GM23248 (cell line): ENCODE data around the gene PTPRN2. TPM values are rescaled to one million over a fixed set of nuclear protein-coding genes. Genes with fewer than 3 reads are reported as not detected.

Source experiments
- DNase-seq: peaks from one replicate; pipeline ENCODE4 v3.0.0-alpha.2; 2015
- H2AFZ ChIP-seq: fragments of 200-600 bp; sonication (generic); 2 replicates; pipeline ENCODE4 v1.6.1; 2016; ENCODE audit warnings: antibody characterized with exemption
- H3F3A ChIP-seq: fragments of 200-600 bp; sonication (generic); 2 replicates; pipeline ENCODE4 v1.6.1; 2016; ENCODE audit warnings: mild to moderate bottlenecking, antibody characterized with exemption, mixed run types; ENCODE audit not compliant: insufficient read depth
- H3K27ac ChIP-seq: fragments of 200-600 bp; sonication (generic); 2 replicates; pipeline ENCODE4 v1.5.1; 2016; ENCODE audit warnings: mild to moderate bottlenecking
- H3K27me3 ChIP-seq: fragments of 200-600 bp; sonication (generic); replicated peaks from 2 replicates; pipeline ENCODE4 v1.6.1; 2016; ENCODE audit warnings: mild to moderate bottlenecking; ENCODE audit not compliant: insufficient read depth
- H3K36me3 ChIP-seq: fragments of 200-600 bp; sonication (generic); 2 replicates; pipeline ENCODE4 v1.6.1; 2016; ENCODE audit warnings: low read depth, mild to moderate bottlenecking
- H3K4me1 ChIP-seq: fragments of 200-600 bp; sonication (generic); 2 replicates; pipeline ENCODE4 v1.6.1; 2016; ENCODE audit warnings: mild to moderate bottlenecking; ENCODE audit not compliant: insufficient read depth
- H3K4me2 ChIP-seq: fragments of 200-600 bp; sonication (generic); one replicate; pipeline ENCODE4 v1.6.1; 2016; ENCODE audit warnings: mild to moderate bottlenecking; ENCODE audit not compliant: unreplicated experiment
- H3K4me3 ChIP-seq: fragments of 200-600 bp; sonication (generic); 2 replicates; pipeline ENCODE4 v1.5.1; 2016; ENCODE audit warnings: mild to moderate bottlenecking
- H3K79me2 ChIP-seq: fragments of 200-600 bp; sonication (generic); 2 replicates; pipeline ENCODE4 v1.6.1; 2016; ENCODE audit warnings: mild to moderate bottlenecking; ENCODE audit not compliant: insufficient read depth
- H3K9ac ChIP-seq: fragments of 200-600 bp; sonication (generic); 2 replicates; pipeline ENCODE4 v1.6.1; 2016; ENCODE audit warnings: mild to moderate bottlenecking
- H3K9me2 ChIP-seq: fragments of 200-600 bp; sonication (generic); 2 replicates; pipeline ENCODE4 v1.6.1; 2016; ENCODE audit warnings: mixed run types, mild to moderate bottlenecking, moderate library complexity; ENCODE audit not compliant: insufficient read depth
- H3K9me3 ChIP-seq: fragments of 200-600 bp; sonication (generic); one replicate; pipeline ENCODE4 v1.6.1; 2017; ENCODE audit warnings: low read depth
- H4K20me1 ChIP-seq: fragments of 200-600 bp; sonication (generic); 2 replicates; pipeline ENCODE4 v1.6.0; 2016; ENCODE audit not compliant: insufficient read depth
- EZH2 ChIP-seq: fragments of 200-600 bp; sonication (generic); IDR thresholded peaks from 2 replicates; pipeline ENCODE4 v1.6.1; 2018; ENCODE audit warnings: antibody characterized with exemption, mild to moderate bottlenecking; ENCODE audit not compliant: insufficient read depth, poor library complexity, severe bottlenecking
- EZH2phosphoT487 ChIP-seq: fragments of 200-600 bp; sonication (generic); IDR thresholded peaks from 2 replicates; pipeline ENCODE4 v1.6.1; 2018; ENCODE audit warnings: antibody characterized with exemption, moderate library complexity, mild to moderate bottlenecking, low read depth; ENCODE audit not compliant: insufficient read depth
- WGBS, 2 experiments: methylation state at CpG; one replicate each; pipeline ENCODE4 v1.1.6; 2015 to 2017; ENCODE audit warnings: low lambda C conversion rate in 2 of 2, low coverage in 1 of 2; ENCODE audit errors: missing lambda C conversion rate in 2 of 2; 5-methylcytosine and 5-hydroxymethylcytosine counted together
- in situ Hi-C: fragments of 300-500 bp; cut with MboI; formaldehyde crosslinking; loops from 2 replicates; pipeline ENCODE4 v1.15.0; 2020
- polyA plus RNA-seq: library from polyadenylated mRNA; unstranded; fragments of >200 nt; fragmentation: Nextera tagmentation; extraction: Ambion mirVana; gene quantifications from 2 replicates; pipeline ENCODE4 v1.2.1, GENCODE V29; 2016
- total RNA-seq: library from RNA; depleted of rRNA; stranded (reverse); fragments of >200 nt; shearing (Covaris generic); gene quantifications from 2 replicates; pipeline ENCODE4 v1.2.3, GENCODE V29; 2014

The PTPRN2 gene
- total and polyA plus RNA-seq, 2 experiments from 2014 or later, result 0.13 TPM; not detected in 1

DNA sequence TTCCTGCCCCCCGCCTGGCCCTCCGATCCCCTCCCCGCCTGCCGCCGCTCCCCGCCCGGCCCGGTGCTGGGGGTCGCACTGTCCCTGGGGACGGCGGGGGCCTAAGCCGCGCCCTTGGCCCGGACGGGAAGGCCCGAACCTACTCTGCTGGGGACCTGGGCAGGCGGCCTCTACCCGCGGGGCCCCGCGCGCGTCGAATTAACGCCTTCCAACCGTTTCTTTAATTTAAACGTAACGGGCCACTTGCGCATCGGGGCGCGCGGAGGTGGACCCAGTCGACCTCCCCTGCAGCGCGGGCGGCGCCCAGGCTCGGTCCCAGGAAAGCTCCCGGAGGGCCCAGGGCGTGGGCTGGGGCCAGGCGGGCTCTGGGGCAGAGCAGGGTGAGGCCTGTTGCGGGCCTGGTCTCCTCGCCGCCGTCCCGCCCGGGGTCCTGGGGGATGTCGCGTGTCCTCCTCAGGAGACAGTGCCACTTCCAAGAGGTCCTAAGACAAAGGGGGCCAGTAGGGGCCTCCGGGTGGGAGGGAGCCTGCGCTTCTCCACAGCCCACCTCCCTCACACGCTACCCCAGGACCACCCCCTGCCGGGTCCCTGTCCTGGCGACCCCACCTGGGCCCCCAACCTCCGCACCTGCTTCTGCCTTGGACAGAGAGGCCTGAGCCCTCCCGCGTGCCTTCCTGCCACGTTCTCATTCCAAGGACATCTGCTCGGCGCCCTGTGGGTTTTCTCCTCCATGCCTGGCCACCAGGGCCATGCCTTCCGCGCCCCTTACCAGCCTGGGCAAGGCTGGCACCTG, 658 bp upstream of the PTPRN2 start:
- Histone ChIP-seq H3K4me1 (no peaks in the 10 kb centered on the region), H4K20me1 (no peaks in the 10 kb centered on the region), H2AFZ (no peak overlapping the region), H3K36me3 (no peaks in the 10 kb centered on the region), H3K79me2 (no peaks in the 10 kb centered on the region), H3K4me2 (peak overlapping the region; percentile 48), H3K9me3 (no peaks in the 10 kb centered on the region), H3K9me2 (no peaks in the 10 kb centered on the region), H3F3A (no peaks in the 10 kb centered on the region), H3K27ac (no peak overlapping the region), H3K27me3 (peaks cover 21% of the 10 kb centered on the region), H3K9ac (no peak overlapping the region), H3K4me3 (peak overlapping the region; percentile 51; the same call in 1 of the 2 replicates)
- WGBS, 2 experiments, result 11 to 15% methylated on average over 36 to 47 of the region's 63 CpGs
- TF ChIP-seq EZH2 (no peak), EZH2phosphoT487 (no peak)
- no peak for DNase-seq
- in situ Hi-C loops, result no loop called here

DNA sequence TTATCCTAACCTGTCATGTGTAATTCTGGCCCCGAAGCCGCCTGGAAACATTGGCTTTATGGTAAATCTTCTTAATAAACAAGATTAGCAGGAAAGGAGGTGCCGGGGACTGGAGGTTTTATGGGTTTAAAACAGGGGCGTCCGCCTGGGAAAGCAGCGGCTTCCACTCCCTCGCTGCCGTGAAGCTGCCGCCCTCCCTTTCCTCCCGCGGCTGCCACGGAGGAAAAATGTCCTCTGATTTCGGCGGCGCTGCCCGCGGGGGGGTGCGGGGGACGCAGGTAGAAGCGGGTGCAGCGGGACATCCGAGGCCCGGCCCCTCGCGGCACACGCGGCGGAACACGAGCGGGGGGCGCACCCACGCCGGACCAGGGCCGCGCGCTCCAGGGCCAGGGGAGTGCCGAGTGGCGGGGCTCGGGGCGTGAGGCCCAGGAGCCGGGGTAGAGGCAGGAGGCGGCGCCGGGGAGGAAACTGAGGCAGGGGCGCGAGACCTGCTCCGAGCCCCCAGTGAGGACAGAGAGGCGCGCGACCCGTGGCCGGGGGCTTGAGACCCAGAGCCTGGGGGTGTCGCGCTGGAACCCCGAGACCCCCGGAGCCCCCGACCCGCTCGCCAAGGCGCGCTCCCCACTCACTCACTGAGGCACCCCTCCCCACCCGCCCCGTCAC, 993 bp downstream of the PTPRN2 start:
- Histone ChIP-seq H3K79me2 (no peaks in the 10 kb centered on the region), H3K36me3 (no peaks in the 10 kb centered on the region), H3K4me1 (no peaks in the 10 kb centered on the region), H3K4me3 (no peak overlapping the region), H2AFZ (no peak overlapping the region), H3K9me3 (no peaks in the 10 kb centered on the region), H3K4me2 (no peak overlapping the region), H3K27ac (no peak overlapping the region), H3K9ac (no peak overlapping the region), H4K20me1 (no peaks in the 10 kb centered on the region), H3K9me2 (no peaks in the 10 kb centered on the region), H3F3A (no peaks in the 10 kb centered on the region), H3K27me3 (peaks cover 21% of the 10 kb centered on the region)
- DNase-seq, result no peak
- TF ChIP-seq EZH2phosphoT487 (no peak), EZH2 (no peak)
- in situ Hi-C loops, result no loop called here
- WGBS, 2 experiments, result 3 to 5% methylated on average over 18 to 52 of the region's 63 CpGs

DNA sequence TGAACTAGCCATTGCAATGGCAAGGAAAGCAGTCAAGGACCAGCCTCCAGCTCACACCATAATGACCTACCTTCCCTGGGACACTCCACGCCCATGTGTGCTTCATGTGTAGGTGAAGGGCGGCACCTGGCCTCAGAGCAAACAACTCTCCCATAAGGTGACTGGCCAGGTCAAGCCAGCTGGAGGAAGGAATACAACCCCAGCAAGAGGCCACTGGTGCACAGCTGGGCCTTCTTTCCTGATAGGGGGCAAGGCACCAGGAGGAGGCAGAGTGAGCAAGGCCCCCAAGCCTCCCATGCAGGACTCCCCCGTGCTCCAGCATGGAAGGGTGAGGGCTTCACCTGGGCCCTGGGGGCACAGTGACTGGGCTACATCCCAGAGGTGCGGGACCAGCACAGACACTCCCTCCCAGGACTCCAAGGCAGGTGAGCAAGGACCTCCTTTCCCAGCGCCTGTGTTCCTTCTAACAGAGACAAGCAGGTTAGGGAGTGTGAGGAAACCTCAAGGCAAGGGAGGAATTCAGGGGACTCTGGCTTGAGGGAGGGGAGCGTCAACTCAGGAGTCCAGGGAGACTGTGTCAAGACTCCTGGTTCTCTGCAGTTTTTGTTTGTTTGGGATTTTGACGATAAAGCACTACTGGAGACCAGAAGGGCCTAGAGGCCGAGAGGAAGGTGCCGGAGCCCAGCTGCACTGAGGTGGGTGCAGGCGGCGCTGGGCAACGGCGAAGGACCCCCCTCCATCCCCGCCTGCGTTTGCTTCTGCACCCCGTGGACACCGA, 1.7 kb downstream of the PTPRN2 start:
- Histone ChIP-seq H3K9me2 (no peaks in the 10 kb centered on the region), H3K27me3 (peaks cover 21% of the 10 kb centered on the region), H3F3A (no peaks in the 10 kb centered on the region), H3K4me3 (no peak overlapping the region), H3K4me2 (no peak overlapping the region), H3K4me1 (no peaks in the 10 kb centered on the region), H3K27ac (no peak overlapping the region), H3K9ac (no peak overlapping the region), H3K79me2 (no peaks in the 10 kb centered on the region), H3K36me3 (no peaks in the 10 kb centered on the region), H2AFZ (no peak overlapping the region), H4K20me1 (no peaks in the 10 kb centered on the region), H3K9me3 (no peaks in the 10 kb centered on the region)
- DNase-seq, result no peak
- 17 to 18% methylated on average over 17 of the region's 17 CpGs for WGBS, 2 experiments
- no peak for TF ChIP-seq EZH2phosphoT487
- TF ChIP-seq EZH2, result no peak
- in situ Hi-C loops, result no loop called here

DNA sequence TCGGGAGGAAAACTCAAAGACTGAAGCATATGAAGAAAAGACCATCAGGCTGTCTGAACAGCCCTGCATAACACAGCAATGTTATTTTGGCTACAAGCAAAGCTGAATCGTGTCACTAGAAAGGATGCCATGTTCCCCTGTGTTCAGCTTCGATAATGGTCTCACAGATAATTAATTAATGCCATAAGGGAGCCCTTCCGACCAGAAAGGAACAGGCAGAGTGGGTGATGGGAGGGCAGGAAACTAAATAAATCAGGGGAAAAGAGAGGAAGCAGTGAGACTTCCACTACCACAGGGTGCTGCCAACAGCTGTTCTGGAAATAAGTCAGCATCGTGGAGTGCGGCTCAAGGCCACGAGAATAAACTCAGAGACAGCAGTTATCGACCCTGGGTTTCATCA, 3.2 kb downstream of the PTPRN2 start:
- Histone ChIP-seq H4K20me1 (no peaks in the 10 kb centered on the region), H3K4me2 (no peak overlapping the region), H3K9me2 (no peaks in the 10 kb centered on the region), H3K27ac (no peak overlapping the region), H2AFZ (no peak overlapping the region), H3K4me1 (no peaks in the 10 kb centered on the region), H3K27me3 (peaks cover 21% of the 10 kb centered on the region), H3K9ac (no peak overlapping the region), H3K36me3 (no peaks in the 10 kb centered on the region), H3K9me3 (no peaks in the 10 kb centered on the region), H3K79me2 (no peaks in the 10 kb centered on the region), H3K4me3 (no peak overlapping the region), H3F3A (no peaks in the 10 kb centered on the region)
- no peak for DNase-seq
- in situ Hi-C loops, result no loop called here
- 9 to 11% methylated on average over 8 of the region's 8 CpGs for WGBS, 2 experiments
- TF ChIP-seq EZH2phosphoT487 (no peak), EZH2 (no peak)
